Spleen (tissue), 7 donors: Measurements from ENCODE around the gene OR2S2.

Experiments used
- CTCF ChIP-seq, 11 experiments: fragments of 200-600 bp in 7 of 11; fragments of 450-650 bp in 4 of 11; sonication (generic) in 4 of 11; IDR thresholded peaks in 8 of 11; conservative IDR thresholded peaks in 3 of 11; 1 replicate in 7 of 11; 2 replicates in 4 of 11; pipeline versions ENCODE4 v1.4.0 to v1.8.0; 2016 to 2021; ENCODE audit warnings: antibody characterized with exemption in 11 of 11, inconsistent platforms in 4 of 11, mild to moderate bottlenecking in 1 of 11
- POLR2A ChIP-seq, 3 donors: fragments of 450-650 bp; IDR thresholded peaks; one replicate each; pipeline ENCODE4 v1.5.1; 2017; ENCODE audit warnings: antibody characterized with exemption in 3 of 3, mild to moderate bottlenecking in 1 of 3
- POLR2AphosphoS5 ChIP-seq, 3 donors: sonication (generic); formaldehyde crosslinking; IDR thresholded peaks; one replicate each; pipeline ENCODE4 v1.5.1; 2017; ENCODE audit warnings: antibody characterized with exemption in 3 of 3
- donor health status: DM: no; HTN: no; CAD: no; lungs with moderate emphysema.
- donor health status: DM: no; HTN: no; CAD: no.
- donor health status: DM: no; HTN: no; CAD: no.

DNA sequence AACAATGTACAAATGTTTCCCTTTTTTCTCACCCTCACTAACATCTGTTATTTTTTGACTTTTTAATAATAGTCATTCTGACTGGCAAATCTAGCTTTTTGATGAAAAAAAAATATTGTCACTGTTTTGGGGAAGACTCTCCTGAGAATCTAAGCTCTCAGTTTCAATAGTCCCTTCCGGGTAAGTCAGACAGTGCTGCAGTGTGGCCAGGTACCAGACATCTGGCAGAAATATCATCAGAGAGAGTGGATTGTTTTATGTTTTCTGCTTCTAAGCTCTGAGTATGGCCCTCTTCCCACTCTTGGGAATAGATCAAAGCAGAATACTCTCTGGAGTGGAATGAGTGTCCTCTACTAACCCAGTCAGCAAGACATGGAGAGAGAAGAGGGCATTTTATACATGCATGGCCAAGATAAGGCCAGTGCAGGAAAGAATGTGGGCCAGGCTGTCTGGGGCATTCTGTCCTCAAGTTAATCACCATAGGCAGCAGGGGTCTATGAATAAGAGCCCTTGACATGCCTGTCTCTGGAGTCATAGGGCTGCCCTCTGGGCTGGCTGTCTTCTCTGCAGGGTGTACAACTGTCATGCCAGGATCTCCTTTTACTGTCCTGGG lies 38.5 kb upstream of the OR2S2 start:
- no peak for TF ChIP-seq POLR2AphosphoS5 (IDR thresholded peaks at IDR 0.05)
- no peak for TF ChIP-seq CTCF (IDR thresholded peaks at IDR 0.05 in 8 of 11, conservative IDR thresholded peaks at IDR 0.05 in 3 of 11)
- no peak for TF ChIP-seq POLR2A (IDR thresholded peaks at IDR 0.05)
